ENCODE results near the gene PRPH2.

PRPH2 gene

GRCh38 chr6:42653851-42654250, 68.5 kb downstream of the PRPH2 start:
- no peak for TF ChIP-seq CTCF (conservative IDR thresholded peaks at IDR 0.05)
- TF ChIP-seq ZFX (IDR thresholded peaks at IDR 0.05), result no peak
- no peak overlapping the region for H3K27ac ChIP-seq

- TF ChIP-seq CTCF (conservative IDR thresholded peaks at IDR 0.05) (no peak), ZFX (IDR thresholded peaks at IDR 0.05) (no peak)
- no peak overlapping the region for H3K27ac ChIP-seq
Observed at GRCh38 chr6:42652024-42652746, 70.2 kb downstream of the PRPH2 start.
